ENCODE data around the gene VRK2.

- TF ChIP-seq CTCF (IDR thresholded peaks at IDR 0.05 in 2 of 3, conservative IDR thresholded peaks at IDR 0.05 in 1 of 3; ENCODE audit: control insufficient read depth in 2 of 3, extremely low read depth in 1 of 3, insufficient read depth in 1 of 3, low read depth in 3 of 3, low read length in 3 of 3) (no peak), PAX5 (IDR thresholded peaks at IDR 0.05; ENCODE audit: borderline replicate concordance, low read depth, low read length) (no peak), SREBF2 (IDR thresholded peaks at IDR 0.05; ENCODE audit: low read length) (no peak), BCLAF1 (IDR thresholded peaks at IDR 0.05) (no peak)
Measured at GRCh38 chr2:58137221-58137620, 90.6 kb downstream of the VRK2 start.
